Activated CD4-positive, alpha-beta T cell treated with anti-CD3 and anti-CD28 coated beads, Interleukin-2, amount 50 U/mL, for 48 hours (primary cell): ENCODE measurements around the gene PPL.

Source experiments
- DNase-seq, 2 experiments: peaks; one replicate each; pipeline ENCODE4 v3.0.0-alpha.2; 2020

PPL gene

DNA sequence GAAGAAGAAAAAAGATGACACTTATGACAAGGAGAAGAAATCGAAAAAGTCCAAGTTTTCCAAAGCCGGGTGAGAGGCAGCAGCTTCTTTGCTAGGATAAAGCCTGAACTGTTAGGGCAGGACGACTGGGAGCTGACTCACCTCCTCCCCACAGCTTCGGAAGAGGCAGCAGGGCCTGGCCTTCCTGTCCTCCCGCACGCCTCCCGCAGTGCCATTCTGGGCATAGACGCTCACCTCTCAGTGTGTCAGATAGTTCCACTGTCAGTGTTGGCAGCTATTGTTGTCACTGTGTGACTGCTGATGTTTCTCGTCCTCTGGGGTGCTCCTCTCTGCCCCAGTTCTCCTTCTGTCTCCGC lies 77.1 kb downstream of the PPL start:
- DNase-seq: no peak

DNA sequence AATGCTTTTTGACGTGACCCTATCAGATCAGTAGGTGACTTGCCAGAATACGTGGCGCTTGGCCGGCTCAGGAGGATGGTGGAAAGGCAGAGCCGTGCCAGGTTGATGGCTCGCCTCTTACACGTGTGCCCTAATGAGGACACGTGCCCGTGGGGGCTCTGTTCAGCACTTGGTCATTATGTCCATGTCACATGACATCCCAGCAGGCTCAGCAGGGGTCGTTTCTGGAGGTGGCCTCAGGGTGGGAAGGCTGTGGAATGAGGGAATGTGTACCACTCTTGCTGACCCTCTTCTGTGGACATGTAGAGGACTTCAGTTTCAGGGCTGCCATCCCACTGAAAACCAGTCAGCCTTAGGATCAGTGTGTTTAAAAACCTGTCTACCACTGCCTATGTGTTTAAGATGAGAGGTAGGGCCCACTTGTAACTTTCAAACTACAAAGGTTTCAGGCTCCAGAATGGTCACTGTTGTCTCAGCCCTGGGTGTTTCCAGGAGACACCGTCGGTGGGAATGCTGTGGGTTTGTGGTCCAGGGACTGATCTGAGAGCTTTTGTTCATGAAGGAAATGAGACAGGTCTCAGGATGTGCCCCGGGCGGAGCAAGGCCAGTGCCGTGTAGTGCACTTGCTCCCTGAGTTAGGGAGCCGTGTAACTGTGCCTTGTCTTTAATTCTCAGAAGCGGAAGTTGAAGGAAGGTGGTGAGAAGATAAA lies 77.6 kb downstream of the PPL start:
- no peak for DNase-seq

- DNase-seq: no peak
These were observed 81.1 kb downstream of the PPL start for GRCh38 chr16:4855804-4856203.

GRCh38 chr16:4855371-4855770 lies 81.6 kb downstream of the PPL start:
- no peak for DNase-seq

DNA sequence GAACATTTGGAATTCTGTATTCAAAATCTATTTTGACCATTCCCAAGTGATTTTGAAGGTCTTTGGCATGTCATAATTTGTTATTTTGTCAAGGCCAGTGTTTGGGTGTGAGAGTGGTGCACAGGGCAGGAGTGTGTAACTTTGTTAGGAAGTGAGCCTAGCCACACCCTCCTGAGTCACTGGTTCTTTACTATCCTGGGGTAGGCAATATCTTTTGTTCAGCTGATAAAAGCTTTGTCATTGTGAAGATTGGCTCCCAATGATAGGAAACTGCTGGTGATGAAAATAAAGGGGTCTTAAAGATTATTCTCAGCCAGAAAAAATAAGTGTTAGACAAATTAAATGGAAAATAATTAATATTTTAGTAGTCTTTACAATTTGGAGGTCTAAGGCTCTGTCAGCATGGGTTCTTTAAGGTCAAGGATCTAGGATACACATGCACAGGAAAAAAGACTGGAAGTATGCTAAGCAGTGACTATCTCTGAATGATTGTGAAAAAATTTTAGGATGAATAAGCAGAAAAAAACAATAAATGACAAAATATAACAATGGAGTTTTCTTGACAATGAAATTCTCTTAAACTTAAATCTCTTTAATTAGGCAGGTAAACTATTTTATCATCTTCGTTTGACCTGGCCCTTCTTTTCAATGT lies 84.6 kb downstream of the PPL start:
- no peak for DNase-seq

- DNase-seq: no peak
These were observed 86.7 kb downstream of the PPL start for GRCh38 chr16:4850211-4850610.

GRCh38 chr16:4847774-4848587 lies 89.0 kb downstream of the PPL start:
- peak; percentile 26 to 52 for DNase-seq

DNA sequence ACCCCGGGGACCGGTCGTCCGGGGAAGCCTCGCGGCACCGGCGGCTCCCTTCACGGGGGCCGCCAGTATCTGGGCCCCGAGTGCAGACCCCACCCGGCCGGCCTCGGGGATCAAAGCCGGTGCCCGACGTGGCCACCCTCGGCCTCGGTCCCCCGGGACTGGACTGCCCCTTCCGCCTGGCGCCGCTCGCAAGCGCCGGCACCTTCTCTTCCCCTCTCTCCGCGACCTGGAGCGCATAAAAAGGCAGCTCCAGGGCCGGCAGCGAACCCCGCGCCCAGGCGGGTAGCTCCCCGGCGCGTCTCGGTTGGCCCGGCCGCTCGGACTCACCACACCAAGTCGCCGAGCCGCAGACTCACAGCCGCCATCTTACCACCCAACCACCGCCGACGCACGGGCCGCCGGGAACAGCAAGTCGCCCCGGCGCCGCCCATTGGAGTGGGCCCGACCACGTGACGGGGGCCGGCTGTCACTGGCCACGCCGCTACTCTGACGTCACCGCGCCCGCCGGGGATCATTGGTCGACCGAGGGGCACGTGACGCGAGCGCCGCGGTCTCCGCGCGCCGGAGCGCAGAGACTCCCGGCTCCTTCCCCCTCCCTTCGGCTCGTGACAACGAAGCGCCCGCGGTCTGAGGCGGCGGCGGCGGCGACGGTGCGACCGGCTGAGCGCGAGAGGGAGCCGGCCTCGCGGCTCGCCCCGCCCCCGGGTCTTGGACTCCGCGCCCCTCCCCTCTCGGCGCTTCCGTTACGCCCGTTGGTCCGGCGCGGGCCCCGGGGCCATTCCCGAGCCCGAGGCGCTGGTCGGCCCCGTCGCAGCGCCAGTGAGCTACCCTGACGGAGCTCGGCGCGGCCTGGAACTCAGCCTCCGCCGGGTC lies 89.8 kb downstream of the PPL start, which contains the start of the genes GLYR1 and UBN1:
Gene GLYR1, minus strand, starts transcription at position 388 of the 873 bp plus-strand sequence. Its CDS starts 23 bp downstream, at position 365.
Gene UBN1, plus strand, starts transcription at position 581 of the 873 bp plus-strand sequence. CDS start 5,437 bp downstream, outside the sequence.
- peak; percentile 100 for DNase-seq

DNA sequence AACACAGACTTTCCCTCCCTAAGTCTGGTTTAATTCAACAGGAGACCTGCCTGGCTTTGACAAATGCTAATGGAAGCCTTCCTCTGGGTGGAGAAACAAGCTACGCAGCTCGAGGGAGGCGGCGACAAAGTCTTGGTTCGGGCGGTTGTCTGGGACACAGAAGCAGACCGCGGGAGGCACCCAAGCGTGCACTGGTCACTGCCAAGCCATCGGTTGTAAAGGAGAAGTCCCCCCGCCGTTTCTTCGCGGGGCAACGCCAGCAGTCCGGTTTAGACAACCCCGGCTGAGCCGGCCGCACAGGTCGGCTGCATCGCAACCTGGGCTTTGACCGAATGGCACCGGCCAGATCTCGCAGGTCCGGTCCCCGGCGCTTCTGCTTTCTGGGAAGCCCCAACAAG lies 90.4 kb downstream of the PPL start:
- DNase-seq: peak; percentile 26 to 41

GRCh38 chr16:4840984-4841383 lies 96.0 kb downstream of the PPL start:
- DNase-seq: no peak

DNA sequence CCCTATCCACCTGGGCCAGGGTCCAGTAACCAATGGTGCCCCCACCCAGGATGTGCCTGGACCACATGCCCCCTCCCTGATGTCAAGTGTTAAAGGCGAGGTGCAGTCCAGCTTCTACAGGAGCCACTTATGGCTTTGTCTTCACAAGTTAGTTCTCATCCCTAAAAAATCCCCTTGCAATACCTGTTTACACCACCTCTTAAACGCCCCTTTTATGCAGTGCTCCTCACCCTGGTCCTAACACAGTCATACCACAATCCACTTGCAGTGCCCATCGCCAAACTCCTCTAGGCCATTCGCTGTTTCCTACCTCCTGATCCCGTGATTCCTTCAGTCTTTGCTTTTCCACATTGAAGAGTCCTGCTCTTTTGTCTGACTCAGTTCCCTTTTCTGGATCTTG lies 97.0 kb downstream of the PPL start:
- no peak for DNase-seq

- no peak for DNase-seq
These were observed 99.0 kb downstream of the PPL start for GRCh38 chr16:4837733-4838501.

DNA sequence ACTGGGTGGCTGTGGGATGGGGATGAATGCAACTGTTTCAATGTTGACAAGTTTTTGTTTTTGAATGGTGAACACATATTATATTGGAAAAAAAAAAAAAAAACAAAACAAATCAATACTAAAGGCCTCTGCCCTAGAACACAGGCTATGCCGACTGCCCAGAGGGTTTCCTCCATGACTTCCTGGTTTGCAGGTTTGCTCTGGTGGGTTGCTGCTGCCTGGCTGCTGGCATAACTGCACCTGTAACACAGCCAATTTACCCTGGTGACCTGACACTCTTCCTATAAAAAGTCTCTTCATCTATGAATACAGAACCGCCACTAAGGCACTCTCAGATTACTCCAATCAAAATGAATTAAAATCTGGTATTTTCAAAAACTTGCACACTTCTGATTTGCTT lies 100.2 kb downstream of the PPL start:
- no peak for DNase-seq

GRCh38 chr16:4833584-4833983 lies 103.4 kb downstream of the PPL start:
- no peak for DNase-seq

- no peak for DNase-seq
These were observed 104.1 kb downstream of the PPL start for GRCh38 chr16:4832698-4833343.
